GM10847 (cell line): Measurements from ENCODE around the gene DPEP2.

Experiments
- POLR2A ChIP-seq: IDR thresholded peaks from 2 replicates; pipeline ENCODE4 v1.6.1; 2011; ENCODE audit not compliant: insufficient read length; ENCODE audit errors: extremely low read depth

Gene DPEP2

GRCh38 chr16:68015681-68016080 lies 16.4 kb upstream of the DPEP2 start, which contains the start of gene DPEP2NB:
DPEP2NB (minus strand) TSS chr16:68015911; CDS start chr16:68015770, 141 bp downstream.
- no peak for TF ChIP-seq POLR2A

DNA sequence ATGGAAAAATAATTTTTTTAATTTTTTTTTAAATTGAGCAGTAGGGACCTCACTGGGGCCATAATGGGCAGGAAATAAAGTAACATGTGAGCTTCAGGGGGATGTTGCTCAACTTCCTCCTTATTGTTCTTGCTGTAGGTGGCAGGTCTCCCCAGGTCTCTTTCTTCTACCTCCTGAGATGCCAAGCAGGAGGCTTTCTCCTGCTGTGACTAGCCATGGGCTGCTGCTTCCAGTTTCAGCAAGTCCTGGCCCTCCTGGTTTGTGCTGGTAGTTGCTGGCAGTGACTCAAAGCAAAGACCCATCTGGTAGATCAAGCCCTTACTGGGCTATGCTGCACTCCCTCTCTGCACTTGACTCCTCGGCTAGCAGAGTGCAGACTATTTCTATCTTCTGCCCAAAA lies 14.2 kb upstream of the DPEP2 start:
- TF ChIP-seq POLR2A, result no peak

DNA sequence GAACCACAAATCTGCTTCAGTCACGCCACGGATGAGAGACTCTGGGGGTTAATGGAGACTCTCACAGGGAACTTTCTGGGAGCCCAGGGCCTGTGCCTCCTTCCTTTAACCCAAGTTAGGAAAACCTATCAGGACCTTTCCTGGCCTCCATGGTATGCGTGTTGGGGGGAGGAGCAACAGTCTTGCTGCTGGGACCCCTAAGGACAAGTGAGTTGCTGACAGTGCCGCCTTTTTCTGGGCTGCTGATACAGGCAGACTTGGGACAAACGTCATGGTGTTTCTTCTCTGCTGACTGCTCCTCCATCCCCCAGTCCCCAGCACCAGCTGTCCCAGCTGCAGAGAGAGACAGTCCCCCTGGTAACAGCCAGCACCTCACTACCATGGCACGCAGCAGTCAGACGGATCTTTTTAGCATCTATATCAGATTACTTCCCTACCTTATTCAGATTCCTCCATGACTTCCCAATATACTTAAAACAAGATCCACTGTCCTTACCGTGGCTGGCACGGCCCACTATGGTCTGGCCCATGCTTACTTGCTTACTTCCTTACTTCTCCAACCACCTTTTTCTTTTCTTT lies 10.0 kb upstream of the DPEP2 start:
- TF ChIP-seq POLR2A, result no peak

DNA sequence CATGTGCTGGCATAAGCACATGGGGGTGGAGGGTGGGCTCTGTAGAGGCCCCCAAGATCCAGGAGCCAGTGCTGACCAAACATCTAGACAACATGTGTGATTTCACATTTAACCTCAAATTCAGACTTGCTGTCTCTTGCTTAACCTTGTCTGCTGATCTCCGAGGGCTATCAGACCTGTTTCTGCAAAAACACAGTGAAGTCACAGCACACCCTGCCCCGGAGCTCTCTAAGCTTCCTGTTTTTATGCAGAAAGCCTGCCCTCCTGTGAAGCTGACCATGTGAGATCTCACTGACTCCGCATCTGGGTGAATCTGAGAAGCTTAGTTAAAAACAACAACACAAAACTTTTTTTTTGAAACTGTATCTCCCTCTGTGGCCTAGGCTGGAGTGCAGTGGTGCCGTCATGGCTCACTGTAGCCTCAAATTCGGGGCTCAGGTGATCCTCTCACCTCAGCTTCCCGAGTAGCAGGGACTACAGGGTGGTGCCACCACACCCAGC lies 6.6 kb upstream of the DPEP2 start:
- TF ChIP-seq POLR2A, result no peak

GRCh38 chr16:68005211-68005610 lies 5.9 kb upstream of the DPEP2 start:
- TF ChIP-seq POLR2A, result no peak

- TF ChIP-seq POLR2A, result no peak
These were observed 3.7 kb upstream of the DPEP2 start for GRCh38 chr16:68003031-68003430.

DNA sequence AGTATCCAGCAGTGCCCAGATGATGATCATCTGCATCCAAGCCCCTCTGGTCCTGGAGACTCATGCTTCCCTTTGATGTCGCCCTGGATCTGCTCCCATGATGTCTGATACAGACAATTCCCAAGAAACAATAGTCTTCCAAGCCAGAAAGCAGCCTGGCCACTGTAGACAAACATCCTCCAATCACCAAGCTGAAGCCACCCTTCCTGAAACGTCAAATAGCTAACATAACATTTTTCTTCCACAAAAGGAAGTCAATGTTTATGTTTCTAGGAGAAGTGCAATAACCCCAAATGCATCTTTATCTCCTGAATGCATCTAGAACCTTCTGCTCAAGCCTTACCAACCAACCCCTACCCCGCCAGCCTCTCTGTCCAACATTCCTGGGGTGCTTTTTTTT lies 1.2 kb upstream of the DPEP2 start:
- TF ChIP-seq POLR2A, result no peak

GRCh38 chr16:67999985-68000384 lies 701 bp upstream of the DPEP2 start:
- no peak for TF ChIP-seq POLR2A

- no peak for TF ChIP-seq POLR2A
These were observed 2.6 kb downstream of the DPEP2 start for GRCh38 chr16:67996666-67997065.

GRCh38 chr16:67995423-67995822 lies 3.9 kb downstream of the DPEP2 start:
- TF ChIP-seq POLR2A, result no peak

DNA sequence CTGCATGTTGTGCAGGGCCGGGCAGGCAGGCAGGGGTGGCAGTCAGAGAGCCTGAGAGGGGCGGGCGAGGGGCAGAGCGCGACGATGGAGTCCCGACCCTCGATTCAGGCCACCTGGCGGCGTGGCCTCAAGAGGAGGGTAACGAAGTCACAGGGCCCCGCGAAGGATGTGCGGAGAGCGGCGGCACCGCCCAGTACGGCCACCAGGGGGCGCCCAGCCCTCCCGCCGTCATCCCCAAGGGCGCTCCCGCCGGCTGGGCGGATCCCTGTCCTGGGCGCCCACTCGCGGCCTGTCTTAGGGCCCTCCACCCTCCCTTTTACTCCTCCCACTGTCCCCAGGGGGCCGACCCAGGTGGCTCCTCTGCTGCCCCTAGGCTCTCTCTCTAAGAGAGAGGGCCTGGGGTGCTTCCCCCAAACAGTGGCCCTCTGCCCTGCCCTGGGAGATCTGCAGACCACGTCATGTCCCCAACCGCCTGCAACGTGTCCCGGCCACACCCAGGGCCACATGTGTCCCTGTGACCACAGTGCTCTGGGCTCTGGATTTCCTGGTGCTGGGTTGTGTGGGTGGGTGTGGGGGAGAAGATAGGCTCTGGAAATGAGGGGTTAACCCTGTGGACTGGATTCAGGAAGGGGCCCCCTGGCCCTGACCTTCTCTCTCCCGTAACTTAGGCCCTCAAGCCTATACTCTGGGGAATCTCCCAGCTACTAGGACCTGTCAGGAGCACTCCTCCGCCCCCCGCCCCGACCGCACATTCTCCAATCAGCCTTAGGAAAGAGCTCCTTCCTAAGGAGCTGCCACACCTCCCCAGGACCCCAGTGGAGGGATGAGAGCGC lies 5.9 kb downstream of the DPEP2 start:
- TF ChIP-seq POLR2A, result no peak

DNA sequence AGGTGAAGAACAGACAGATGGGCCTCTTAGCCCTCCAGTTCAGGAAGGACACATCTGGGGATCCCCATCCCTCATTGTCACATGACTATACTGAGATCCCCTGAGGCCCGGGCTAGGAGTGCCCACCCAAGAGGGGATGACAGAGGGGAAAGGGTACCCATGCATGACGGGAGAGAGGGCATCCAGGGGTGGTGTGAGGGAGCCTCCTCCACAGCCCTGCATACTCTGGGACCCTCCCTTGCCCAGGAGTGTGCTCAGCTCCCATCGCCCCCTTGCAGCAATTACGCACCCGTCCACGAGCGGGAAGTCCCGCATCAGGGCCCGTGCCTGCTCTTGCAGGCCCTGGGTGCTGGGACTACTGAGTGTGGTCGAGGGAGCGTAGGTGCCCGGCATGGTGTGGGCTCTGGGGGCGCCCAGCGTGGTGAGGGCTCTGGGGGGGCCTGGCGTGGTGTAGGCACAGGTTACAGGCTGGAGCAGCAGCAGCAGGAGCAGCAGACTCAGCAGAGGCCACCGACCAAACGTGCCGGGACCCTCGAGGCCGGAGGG lies 6.5 kb downstream of the DPEP2 start:
- no peak for TF ChIP-seq POLR2A

DNA sequence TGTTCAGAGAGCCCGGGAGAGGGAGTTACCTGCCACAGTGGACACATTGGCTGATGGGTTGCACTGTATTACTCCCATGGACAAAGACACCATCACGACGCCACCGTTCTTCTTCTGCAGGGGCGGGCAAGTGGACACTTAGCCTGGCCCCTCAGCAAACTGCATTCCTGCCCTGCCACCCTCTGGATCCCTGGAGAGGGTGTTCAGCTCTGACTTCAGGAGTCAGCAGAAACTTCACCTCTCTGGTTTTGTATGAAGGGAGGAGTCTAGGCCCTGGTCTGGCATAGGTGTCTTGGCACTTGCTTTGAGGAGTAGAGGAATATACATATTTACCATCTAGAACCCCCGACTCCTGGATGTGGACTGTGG lies 9.3 kb downstream of the DPEP2 start:
- no peak for TF ChIP-seq POLR2A

DNA sequence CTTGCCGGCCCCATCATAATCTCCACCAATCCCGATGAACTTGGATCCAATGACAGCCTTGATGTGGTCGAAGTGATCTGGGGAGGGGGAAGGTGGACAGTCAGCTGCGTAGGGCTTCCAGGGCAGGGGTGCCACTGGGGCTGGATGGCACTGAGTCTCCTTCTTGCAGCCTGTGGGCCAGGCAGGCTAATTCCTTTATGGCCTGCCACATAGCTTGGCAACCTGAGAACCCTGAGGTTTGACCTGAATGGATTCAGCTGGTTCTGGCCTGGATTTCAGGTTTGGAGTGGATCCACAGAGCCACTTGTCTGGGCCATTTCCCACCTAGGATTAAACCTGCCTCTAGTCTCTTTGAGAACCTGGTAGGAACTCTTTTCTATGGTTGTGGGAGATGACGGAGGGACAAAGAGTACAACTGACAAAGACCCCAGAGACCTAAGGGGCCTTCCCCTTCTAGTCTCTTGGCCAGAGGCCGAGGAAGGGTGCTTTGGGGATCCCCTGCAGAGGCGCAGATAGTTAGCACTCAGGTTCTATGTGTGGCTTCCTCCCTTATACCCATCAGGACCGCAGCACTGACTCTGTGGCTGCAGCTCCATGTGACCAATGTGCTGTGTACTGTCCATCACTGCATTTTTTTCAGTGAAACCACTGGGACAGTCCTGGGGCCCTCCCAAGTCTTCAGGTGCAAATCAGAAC lies 9.8 kb downstream of the DPEP2 start:
- no peak for TF ChIP-seq POLR2A

DNA sequence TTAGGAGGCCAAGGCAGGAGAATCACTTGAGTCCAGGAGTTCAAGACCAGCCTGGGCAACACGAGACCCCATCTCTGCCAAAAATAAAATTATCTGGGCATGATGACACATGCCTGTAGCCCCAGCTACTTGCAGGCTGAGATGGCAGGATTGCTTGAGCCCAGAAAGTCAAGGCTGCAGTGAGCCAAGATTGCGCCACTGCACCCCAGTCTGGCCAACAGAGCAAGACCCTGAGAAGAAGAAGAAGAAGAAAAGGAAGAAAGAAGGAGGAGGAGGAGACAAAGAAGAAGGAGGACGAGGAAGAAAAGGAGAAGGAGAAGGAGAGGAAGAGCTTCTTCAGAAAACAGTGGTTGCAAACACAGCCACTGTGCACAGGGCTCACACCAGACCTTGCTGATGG lies 10.6 kb downstream of the DPEP2 start:
- TF ChIP-seq POLR2A, result no peak
